ENCODE data around the gene R3HDM4.

GRCh38 chr19:940591-941291, 27.7 kb upstream of the R3HDM4 start:
- no peak for TF ChIP-seq CTCF (IDR thresholded peaks at IDR 0.05)
- no peak for TF ChIP-seq POLR2A (IDR thresholded peaks at IDR 0.05)
